Measurements from ENCODE around the gene OTOL1.
"Not testable (repeated sequence)": the region's sequence is repeated elsewhere in the genome, so short reads cannot be mapped to it uniquely, and the experiment has no call there.

The OTOL1 gene

GRCh38 chr3:161496508-161496907 is at the start of gene OTOL1:
Gene OTOL1 (plus strand): TSS chr3:161496808. CDS start chr3:161496808, 0 bp downstream.
- no peak for DNase-seq

- no peak for DNase-seq
Measured at GRCh38 chr3:161449785-161450184, 46.8 kb upstream of the OTOL1 start.

GRCh38 chr3:161452179-161452578 is 44.4 kb upstream of the OTOL1 start:
- DNase-seq: no peak

- no peak for DNase-seq
Measured at GRCh38 chr3:161454615-161455014, 42.0 kb upstream of the OTOL1 start.

- DNase-seq: no peak
Measured at GRCh38 chr3:161455962-161456361, 40.6 kb upstream of the OTOL1 start.

GRCh38 chr3:161462138-161462537 is 34.5 kb upstream of the OTOL1 start:
- no peak for DNase-seq

GRCh38 chr3:161471211-161471610 is 25.4 kb upstream of the OTOL1 start:
- no peak for DNase-seq

GRCh38 chr3:161474139-161474538 is 22.5 kb upstream of the OTOL1 start:
- DNase-seq: no peak

GRCh38 chr3:161474741-161475140 is 21.9 kb upstream of the OTOL1 start:
- DNase-seq: no peak

- no peak for DNase-seq
Measured at GRCh38 chr3:161475206-161475605, 21.4 kb upstream of the OTOL1 start.

- DNase-seq: no peak
Measured at GRCh38 chr3:161475905-161476304, 20.7 kb upstream of the OTOL1 start.

- no peak for DNase-seq
Measured at GRCh38 chr3:161484226-161484625, 12.4 kb upstream of the OTOL1 start.

GRCh38 chr3:161488284-161488683 is 8.3 kb upstream of the OTOL1 start:
- not testable (repeated sequence) for DNase-seq

GRCh38 chr3:161489395-161489794 is 7.2 kb upstream of the OTOL1 start:
- no peak for DNase-seq

- not testable (repeated sequence) for DNase-seq
Measured at GRCh38 chr3:161490845-161491244, 5.8 kb upstream of the OTOL1 start.

- no peak for DNase-seq
Measured at GRCh38 chr3:161498259-161498921, 1.8 kb downstream of the OTOL1 start.

GRCh38 chr3:161500068-161500796 is 3.6 kb downstream of the OTOL1 start:
- DNase-seq: no peak

- DNase-seq: no peak
Measured at GRCh38 chr3:161503271-161503670, 6.7 kb downstream of the OTOL1 start.

GRCh38 chr3:161508852-161509477 is 12.4 kb downstream of the OTOL1 start:
- no peak for DNase-seq

- no peak for DNase-seq
Measured at GRCh38 chr3:161510510-161511260, 14.1 kb downstream of the OTOL1 start.

GRCh38 chr3:161523916-161524315 is 27.3 kb downstream of the OTOL1 start:
- no peak for DNase-seq

- no peak for DNase-seq
Measured at GRCh38 chr3:161531930-161532329, 35.3 kb downstream of the OTOL1 start.

- no peak for DNase-seq
Measured at GRCh38 chr3:161540594-161540993, 44.0 kb downstream of the OTOL1 start.

Measured in activated CD4-positive, alpha-beta T cell treated with anti-CD3 and anti-CD28 coated beads, Interleukin-2, amount 50 U/mL, for 1 hour (primary cell).